ENCODE data around the gene TFAP2C.

Gene TFAP2C

DNA sequence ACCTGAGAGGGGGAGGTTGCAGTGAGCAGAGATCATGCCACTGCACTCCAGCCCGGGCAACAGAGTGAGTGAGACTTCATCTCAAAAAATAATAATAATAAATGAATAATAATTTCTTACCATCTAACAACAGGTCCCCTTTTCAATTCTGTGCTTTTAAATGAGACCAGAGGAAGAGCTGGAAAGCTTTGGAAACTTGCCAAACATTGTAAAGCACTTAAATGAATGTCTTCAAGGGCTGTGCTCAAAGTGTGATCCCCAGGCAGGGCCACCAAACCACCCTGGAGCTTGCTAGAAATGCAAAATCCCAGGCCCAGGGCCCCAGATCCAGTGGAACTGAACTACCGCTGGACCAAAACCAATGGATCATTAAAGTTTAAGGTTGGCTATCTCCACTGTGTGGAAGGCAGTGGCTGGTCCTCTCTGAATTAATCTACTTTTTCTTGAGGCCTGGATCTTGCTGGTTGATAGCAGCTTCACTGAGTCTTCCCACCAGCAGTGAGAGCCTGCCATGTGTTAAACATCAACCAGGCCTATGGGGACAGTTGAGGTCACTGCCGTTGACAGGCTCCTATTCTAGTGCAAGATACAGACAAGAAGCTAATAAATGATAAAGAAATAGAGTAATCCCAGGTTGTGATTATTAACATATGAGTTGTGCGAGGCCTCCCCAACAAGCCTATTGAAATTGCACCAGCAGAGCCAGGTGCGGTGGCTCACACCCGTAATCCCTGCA lies 23.7 kb upstream of the TFAP2C start:
- no peak overlapping the region for H3K4me3 ChIP-seq (ENCODE audit: low read depth, low read length)
- no peak for TF ChIP-seq CTCF (IDR thresholded peaks at IDR 0.05; ENCODE audit: low read depth, low read length)

DNA sequence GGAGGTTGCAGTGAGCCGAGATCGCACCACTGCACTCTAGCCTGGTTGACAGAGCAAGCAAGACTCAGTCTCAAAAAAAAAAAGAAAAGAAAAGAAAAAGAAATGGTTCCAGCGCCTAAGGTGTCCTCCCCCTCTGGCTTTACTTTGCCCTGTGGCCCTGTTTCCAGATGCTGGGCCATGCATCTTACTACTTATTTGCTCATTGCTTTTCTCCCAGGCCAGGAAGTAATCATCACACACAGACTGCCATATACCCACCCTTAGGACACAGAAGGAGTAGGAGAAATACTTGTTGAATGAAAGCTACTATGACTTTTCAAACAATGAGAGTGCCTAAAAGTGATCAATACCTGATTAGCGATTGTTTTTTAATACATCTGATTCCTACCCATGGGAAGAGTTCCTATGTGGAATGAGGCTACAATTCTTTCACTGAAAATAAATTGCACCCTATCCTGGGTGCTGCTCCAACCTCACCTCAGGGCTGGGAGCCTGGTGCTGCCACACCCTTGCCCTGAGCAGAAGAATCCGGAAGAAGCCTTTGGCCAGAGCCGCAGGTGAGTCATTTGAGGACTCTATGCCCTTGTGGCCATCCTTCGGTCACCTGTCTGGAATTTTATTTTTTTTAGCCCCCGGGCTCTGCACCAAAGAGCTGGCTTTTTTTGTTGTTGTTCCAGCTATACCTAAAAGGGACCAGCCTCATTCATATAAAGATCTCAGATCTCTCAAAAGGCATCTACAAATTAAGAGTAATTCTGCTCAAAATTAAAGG lies 22.7 kb upstream of the TFAP2C start:
- H3K4me3 ChIP-seq (ENCODE audit: low read depth, low read length) = no peak overlapping the region
- no peak for TF ChIP-seq CTCF (IDR thresholded peaks at IDR 0.05; ENCODE audit: low read depth, low read length)

DNA sequence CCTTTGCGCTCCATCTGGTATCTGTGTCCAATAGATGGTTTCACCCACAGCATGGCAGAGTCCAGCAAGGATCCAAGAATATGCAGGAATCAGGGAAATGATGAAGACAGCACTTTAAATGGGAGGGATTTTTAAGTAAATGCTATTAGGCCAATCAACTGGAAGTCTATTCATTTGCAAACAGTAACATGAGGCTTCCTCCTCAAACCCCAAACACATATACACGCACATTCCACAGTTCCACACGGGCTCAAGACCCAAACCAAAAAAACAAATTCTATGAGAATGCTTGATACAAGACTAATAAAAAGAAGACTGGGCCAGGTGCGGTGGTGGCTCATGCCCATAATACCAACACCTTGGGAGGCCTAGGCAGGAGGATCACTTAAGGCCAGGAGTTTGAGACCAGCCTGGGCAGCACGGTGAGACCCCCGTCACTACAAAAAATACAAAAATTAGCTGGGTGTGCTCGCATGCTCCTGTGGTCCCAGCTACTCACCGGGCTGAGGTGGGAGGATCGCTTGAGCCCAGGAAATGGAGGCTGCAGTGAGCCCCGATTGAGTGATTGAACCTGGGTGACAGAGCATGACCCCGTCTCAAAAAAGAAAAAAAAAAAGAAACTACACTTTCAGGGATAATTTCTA lies 21.9 kb upstream of the TFAP2C start:
- TF ChIP-seq CTCF (IDR thresholded peaks at IDR 0.05; ENCODE audit: low read depth, low read length) = no peak
- no peak overlapping the region for H3K4me3 ChIP-seq (ENCODE audit: low read depth, low read length)

- H3K4me3 ChIP-seq (ENCODE audit: low read depth, low read length) = no peak overlapping the region
- TF ChIP-seq CTCF (IDR thresholded peaks at IDR 0.05; ENCODE audit: low read depth, low read length) = no peak
Observed at GRCh38 chr20:56608376-56608775, 20.7 kb upstream of the TFAP2C start.

GRCh38 chr20:56609321-56609720 lies 19.8 kb upstream of the TFAP2C start:
- H3K4me3 ChIP-seq (ENCODE audit: low read depth, low read length) = no peak overlapping the region
- TF ChIP-seq CTCF (IDR thresholded peaks at IDR 0.05; ENCODE audit: low read depth, low read length) = no peak

DNA sequence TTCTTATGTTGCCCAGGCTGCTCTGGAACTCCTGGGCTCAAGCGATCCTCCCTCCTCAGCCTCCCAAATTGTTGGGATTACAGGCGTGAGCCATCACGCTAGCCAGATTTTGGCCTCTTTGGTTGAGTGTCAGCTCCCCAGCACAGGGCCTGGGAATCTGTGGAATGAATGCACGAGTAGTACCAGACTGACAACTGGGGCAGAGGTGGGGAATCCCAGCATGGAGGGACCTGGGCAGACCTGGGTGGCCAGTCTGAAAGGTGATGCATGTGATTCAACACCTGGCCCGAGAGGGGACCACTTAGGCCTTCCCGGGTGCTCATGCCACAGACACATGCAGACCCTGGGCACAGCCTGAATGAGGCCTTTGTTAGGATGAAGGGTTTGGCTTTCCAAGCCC lies 19.0 kb upstream of the TFAP2C start:
- no peak overlapping the region for H3K4me3 ChIP-seq (ENCODE audit: low read depth, low read length)
- TF ChIP-seq CTCF (IDR thresholded peaks at IDR 0.05; ENCODE audit: low read depth, low read length) = no peak

DNA sequence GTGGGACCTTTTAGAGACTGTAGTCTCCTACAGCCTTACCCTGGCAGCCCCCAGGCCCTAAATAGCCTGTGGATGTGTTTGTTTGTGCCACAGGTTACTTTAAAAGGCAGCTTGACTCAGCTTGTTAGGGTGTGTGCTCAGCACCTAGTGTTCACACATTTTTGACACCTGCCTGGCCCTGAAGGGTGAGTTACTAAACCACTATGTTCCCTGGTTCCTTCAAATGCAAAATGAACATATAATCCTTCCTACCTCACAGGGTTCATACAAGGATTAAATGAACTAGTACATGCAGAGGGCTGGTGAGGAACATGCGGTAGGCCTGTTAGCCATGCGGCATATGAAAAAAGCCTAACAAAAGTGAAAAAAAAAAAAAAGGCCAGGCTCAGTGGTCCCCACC lies 14.9 kb upstream of the TFAP2C start:
- no peak overlapping the region for H3K4me3 ChIP-seq (ENCODE audit: low read depth, low read length)
- no peak for TF ChIP-seq CTCF (IDR thresholded peaks at IDR 0.05; ENCODE audit: low read depth, low read length)

Data from WI38 (cell line).